ENCODE data around the gene RXFP3.

- TF ChIP-seq, protein P1, sequence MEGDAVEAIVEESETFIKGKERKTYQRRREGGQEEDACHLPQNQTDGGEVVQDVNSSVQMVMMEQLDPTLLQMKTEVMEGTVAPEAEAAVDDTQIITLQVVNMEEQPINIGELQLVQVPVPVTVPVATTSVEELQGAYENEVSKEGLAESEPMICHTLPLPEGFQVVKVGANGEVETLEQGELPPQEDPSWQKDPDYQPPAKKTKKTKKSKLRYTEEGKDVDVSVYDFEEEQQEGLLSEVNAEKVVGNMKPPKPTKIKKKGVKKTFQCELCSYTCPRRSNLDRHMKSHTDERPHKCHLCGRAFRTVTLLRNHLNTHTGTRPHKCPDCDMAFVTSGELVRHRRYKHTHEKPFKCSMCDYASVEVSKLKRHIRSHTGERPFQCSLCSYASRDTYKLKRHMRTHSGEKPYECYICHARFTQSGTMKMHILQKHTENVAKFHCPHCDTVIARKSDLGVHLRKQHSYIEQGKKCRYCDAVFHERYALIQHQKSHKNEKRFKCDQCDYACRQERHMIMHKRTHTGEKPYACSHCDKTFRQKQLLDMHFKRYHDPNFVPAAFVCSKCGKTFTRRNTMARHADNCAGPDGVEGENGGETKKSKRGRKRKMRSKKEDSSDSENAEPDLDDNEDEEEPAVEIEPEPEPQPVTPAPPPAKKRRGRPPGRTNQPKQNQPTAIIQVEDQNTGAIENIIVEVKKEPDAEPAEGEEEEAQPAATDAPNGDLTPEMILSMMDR (IDR thresholded peaks at IDR 0.05): no peak
- no peak for TF ChIP-seq EZH2phosphoT487 (IDR thresholded peaks at IDR 0.05)
- TF ChIP-seq EZH2 (IDR thresholded peaks at IDR 0.05): no peak
Measured at GRCh38 chr5:33931136-33931535, 5.0 kb upstream of the RXFP3 start.
